ENCODE data around the gene KCNH5.

Gene KCNH5

DNA sequence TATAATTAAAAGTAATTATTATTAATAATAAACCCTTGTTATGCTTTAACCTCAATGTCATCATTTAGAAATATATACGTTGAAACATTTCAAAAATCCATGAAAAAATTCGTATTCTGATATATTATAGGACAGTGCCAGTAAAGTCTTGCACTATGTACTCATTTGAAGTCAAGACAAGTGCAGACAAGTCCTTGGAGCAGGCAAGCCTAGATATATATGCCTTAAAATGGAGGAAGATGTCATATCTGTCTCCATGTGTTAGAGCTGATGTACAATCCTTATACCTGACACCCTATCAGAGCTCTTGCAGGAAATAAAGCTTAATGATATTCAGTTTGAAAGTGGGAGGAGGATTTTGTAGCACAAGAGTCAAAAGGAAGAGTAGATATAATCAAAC lies 310.4 kb downstream of the KCNH5 start:
- DNase-seq = no peak

- no peak for DNase-seq
Observed at GRCh38 chr14:62722406-62722805, 322.9 kb downstream of the KCNH5 start.

- no peak for DNase-seq
Observed at GRCh38 chr14:62718629-62719028, 326.6 kb downstream of the KCNH5 start.

GRCh38 chr14:62711351-62712023 lies 333.8 kb downstream of the KCNH5 start:
- DNase-seq = no peak

DNA sequence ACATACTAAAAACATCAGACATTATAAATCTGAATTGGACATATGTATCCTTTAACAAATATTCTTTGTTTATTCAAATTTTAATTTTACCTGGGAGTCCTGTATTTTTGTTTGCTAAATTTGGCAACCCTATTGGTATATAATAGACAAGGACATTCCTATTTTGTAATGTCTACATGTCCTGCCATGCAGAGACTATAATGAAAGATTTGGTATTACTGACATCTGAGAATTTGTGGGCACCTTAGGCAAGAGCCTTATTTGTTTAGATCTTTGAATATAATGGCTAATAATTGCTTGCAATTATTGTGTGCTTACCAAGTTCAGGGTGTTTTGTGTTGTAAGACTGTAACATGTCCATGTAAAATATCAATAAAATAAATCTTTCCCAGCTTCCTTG lies 334.4 kb downstream of the KCNH5 start:
- no peak for DNase-seq

GRCh38 chr14:62709773-62710172 lies 335.5 kb downstream of the KCNH5 start:
- no peak for DNase-seq

DNA sequence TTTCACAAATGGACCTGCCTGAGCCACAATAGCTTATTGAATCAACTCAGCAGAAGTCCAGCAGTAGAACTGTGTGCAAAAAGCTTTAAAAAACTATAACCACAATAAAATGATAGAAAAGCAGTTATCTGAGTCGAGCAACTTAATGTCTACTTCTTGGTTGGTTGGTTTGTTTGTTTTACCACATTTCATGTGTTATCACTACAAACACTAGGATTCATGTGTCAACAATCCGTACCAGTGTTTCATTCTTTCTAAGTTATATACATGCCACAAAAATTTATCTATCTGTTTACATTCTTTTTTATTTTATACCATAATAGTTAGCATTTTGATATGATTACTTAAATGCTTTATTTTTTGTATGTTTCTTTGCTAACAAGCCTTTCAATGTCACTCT lies 339.0 kb downstream of the KCNH5 start:
- DNase-seq = no peak

DNA sequence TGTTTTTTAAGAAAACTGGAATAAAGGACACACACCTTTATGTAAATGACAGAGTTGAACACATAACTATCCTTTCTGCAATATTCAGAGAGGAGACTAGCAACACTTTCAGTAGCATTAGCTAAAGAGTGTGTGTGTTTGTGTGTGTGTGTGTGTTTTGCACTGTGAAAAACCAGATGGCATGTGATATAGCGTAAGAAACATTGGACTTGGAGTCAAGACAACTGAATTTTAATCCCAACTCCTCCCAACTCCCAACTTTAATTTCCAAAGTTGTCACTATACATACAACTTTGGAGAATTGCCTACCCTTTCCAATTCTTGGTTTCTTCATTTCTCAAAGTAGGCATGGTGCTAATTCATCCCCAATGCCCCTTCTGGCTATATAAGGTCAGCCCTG lies 347.8 kb downstream of the KCNH5 start:
- no peak for DNase-seq

DNA sequence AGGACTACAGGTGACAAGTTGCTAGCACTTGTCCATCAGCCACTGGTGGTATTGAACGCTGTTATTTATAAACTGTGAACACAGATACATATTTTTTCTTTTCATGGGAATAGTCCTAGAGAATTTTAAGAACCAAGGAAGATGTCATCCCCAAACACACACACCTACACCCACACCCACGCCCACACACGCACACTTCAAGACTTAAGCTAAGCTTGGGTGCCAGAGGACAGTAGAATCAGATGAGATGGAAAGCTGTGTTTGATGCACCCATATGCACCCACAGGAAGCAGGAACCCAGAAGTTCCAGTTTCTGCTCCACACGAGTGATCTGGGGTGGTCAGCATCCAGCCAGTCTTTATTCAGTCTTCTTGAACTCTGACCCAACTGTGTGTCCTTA lies 348.3 kb downstream of the KCNH5 start:
- no peak for DNase-seq

DNA sequence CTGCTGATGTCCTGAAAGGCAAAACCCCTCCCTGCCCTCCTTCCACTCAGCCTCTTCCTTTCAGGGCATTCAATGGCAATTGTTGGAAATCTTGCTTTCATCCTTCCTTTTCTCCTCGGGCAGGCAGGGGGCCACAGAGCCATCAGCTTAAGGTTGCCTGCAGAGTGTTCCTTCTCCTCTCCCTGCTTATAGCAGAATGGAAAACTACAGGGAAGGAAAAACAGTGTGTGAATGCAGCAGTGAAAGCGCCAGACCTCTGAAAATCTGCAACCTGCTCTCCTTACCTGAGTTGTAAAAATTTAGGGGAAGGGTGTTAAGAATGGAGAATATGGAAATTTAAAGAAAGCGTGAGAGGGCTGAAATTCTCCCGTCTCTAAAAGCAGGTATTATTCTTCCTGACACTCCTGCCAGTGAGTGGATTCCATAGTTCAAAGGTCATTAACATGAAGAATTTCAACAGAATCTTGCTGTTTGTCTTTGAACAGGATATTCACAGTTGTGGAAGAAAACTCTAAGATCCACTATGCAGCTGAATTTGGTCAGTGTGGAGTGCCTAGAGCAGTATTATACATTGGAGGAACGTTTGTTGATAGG lies 348.8 kb downstream of the KCNH5 start:
- no peak for DNase-seq

GRCh38 chr14:62694075-62694474 lies 351.2 kb downstream of the KCNH5 start:
- no peak for DNase-seq

GRCh38 chr14:62692490-62693106 lies 352.7 kb downstream of the KCNH5 start:
- DNase-seq = no peak

DNA sequence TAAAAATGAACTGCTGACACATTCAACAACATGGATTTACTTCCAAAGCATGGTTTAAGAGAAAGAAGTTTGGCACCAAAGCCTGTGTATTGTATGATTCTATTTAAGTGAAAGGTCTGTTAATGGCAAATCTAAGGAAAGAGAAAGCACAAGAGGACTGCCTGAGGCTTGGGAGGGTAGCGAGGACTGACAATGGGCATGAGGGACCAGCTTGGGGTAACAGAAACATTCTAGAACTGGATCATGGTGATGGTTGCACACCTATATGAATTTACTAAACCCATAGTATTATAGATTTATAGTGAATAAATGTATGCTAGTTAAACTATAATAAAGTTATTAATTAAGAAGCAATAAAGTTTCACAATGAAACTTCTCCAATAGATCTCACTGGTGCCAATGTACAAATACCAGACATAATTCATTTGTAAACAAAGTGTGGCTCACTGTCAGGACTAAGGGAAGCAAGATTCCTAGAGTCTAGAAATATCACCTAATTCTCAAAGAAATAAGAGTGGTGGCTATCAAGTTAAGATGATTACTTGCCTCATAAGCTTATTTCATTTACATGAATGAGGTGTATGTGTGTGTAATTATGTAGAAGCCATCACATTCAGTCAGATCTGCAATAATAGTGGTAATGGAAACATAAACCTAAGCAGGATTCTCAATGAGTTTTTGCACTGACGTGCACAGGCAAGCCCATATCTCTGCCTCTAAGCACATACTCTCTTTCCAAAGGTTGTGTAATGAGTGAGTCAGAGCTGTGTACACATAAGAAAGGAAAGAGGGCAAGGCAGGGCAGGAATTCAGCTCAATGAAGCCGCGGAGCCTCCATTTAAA lies 353.4 kb downstream of the KCNH5 start:
- DNase-seq = no peak

DNA sequence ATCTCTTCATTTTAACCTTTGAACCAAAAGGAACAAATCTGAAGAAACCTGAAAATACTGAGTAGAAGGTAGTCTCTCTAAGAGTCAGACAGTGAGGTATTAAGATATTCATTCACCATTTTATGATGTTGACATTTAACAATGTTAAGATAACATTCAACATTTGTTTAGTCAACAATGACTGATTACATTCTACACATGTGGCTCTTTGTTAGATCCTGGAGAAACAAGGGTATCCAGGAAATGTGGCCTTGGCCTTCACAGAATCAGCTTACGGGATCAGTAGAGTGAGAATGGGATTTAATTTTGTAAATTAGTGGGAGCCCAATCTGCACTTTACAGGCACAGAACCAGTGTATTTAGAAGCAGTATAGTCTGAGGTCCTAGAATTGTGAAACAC lies 355.5 kb downstream of the KCNH5 start:
- no peak for DNase-seq

DNA sequence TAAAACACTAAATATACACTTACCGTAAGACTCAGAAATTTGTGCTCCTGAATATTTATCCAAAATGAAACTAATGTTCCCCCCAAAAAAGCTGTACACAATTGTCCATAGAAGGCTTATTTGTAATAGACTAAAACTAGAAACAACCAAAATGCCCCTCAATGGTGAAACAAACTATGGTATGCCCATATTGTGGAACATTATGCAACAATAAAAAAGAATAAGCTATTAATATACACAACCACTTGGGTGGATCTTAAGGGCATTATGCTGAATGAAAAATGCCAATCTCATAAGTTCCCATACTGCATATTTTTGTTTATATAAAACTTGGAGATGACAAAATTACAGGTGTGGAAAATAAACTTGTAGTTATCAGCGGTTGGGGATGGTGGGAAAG lies 357.4 kb downstream of the KCNH5 start:
- DNase-seq = no peak

GRCh38 chr14:62684376-62684775 lies 360.9 kb downstream of the KCNH5 start:
- no peak for DNase-seq

DNA sequence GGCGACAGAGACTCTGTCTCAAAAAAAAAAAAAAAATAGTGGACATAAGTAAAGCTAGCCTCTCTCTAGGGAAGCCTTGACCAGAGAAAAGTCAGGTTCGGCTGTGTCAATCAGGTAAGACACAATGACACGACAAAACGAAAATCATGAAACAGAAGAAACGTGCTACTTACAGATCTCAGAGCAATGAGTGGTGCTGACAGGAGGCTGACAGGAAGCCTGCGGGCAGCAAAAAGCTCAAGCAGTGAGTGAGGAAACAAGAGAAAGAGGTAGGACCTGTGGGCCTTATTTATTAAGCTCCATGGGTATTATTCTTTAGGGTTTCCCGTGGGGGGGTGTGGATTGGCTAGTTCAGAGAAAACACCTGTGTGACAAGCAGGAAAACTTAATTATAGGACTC lies 363.1 kb downstream of the KCNH5 start:
- DNase-seq = no peak

- DNase-seq = no peak
Observed at GRCh38 chr14:62674563-62675237, 370.6 kb downstream of the KCNH5 start.

GRCh38 chr14:62673014-62673755 lies 372.1 kb downstream of the KCNH5 start:
- no peak for DNase-seq

GRCh38 chr14:62670526-62670925 lies 374.7 kb downstream of the KCNH5 start:
- DNase-seq = no peak

DNA sequence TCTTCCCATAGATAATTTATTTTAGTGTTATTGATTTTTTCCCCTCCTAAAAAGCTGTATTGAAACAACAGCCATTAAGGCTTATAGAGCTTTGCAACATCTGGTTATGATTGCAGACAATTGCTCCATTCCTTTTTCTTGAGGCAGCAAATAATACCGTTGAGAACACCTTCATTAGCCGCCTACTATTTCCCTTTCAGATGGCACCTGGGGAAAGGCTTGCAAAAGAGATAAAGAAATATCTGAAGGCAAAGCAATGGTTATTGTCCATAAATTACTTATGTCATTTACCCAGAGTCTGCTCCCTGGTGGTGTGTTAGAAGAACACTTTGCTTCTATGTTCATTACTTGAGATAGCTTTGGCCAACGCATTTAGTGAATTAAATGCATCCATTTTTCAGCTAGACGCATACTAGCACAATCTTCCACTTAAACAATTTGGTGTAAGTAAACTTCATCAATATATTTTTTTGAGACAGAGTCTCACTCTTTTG lies 377.8 kb downstream of the KCNH5 start:
- DNase-seq = no peak

GRCh38 chr14:62665286-62665685 lies 380.0 kb downstream of the KCNH5 start:
- no peak for DNase-seq
